ENCODE results near the gene ADGRF4.

DNA sequence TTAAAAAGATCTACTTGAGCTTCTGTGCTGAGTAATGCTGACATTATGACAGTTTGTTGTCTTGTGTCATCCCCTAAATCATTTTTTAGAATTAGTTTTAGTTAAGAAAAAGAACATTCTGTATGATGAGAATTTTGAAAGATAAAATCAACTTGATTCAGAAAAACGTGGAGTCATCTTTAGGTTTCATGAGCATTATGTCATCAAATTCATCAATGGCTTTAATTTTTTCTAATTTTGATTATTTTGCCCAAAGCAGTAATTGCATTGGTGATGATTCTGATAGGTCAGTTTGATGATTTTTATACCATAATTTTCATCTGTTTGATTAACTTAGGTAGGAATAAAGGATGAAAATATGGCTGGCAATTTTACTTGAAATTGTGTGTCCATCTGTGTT lies 26.6 kb upstream of the ADGRF4 start:
- TF ChIP-seq, protein P1, sequence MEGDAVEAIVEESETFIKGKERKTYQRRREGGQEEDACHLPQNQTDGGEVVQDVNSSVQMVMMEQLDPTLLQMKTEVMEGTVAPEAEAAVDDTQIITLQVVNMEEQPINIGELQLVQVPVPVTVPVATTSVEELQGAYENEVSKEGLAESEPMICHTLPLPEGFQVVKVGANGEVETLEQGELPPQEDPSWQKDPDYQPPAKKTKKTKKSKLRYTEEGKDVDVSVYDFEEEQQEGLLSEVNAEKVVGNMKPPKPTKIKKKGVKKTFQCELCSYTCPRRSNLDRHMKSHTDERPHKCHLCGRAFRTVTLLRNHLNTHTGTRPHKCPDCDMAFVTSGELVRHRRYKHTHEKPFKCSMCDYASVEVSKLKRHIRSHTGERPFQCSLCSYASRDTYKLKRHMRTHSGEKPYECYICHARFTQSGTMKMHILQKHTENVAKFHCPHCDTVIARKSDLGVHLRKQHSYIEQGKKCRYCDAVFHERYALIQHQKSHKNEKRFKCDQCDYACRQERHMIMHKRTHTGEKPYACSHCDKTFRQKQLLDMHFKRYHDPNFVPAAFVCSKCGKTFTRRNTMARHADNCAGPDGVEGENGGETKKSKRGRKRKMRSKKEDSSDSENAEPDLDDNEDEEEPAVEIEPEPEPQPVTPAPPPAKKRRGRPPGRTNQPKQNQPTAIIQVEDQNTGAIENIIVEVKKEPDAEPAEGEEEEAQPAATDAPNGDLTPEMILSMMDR (optimal IDR thresholded peaks at IDR 0.05 in 1 of 3, IDR thresholded peaks at IDR 0.05 in 1 of 3, conservative IDR thresholded peaks at IDR 0.05 in 1 of 3; ENCODE audit: extremely low read depth in 1 of 3, insufficient read depth in 2 of 3, low read length in 3 of 3) = no peak
- no peak for TF ChIP-seq EZH2 (IDR thresholded peaks at IDR 0.05; ENCODE audit: low read length)
